ENCODE measurements around the gene NCKAP1. TPM values are rescaled to one million over a fixed set of nuclear protein-coding genes. Genes with fewer than 3 reads are reported as not detected.

The NCKAP1 gene
- total RNA-seq, 1 experiment from 2014 or later, result 112 TPM

DNA sequence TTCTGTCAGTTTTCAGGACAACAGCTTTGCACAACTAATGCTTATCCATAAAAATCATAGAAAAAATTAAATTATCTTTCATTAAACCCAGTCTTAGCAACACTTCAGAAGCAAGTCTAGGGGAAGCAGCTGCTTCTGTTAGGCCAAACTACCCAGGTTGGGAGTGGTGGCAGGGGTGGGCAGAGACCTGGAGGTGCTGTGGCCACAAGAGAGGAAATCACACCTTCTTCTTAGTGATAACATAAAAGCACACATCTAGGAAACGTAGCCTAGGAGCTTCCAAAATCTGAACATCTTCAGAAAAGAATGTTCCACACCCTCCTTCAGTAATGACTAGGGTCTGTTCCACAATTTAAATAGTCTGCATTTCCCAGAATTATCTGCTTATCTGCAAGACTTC, 139.5 kb downstream of the NCKAP1 start:
- TF ChIP-seq, protein P1, sequence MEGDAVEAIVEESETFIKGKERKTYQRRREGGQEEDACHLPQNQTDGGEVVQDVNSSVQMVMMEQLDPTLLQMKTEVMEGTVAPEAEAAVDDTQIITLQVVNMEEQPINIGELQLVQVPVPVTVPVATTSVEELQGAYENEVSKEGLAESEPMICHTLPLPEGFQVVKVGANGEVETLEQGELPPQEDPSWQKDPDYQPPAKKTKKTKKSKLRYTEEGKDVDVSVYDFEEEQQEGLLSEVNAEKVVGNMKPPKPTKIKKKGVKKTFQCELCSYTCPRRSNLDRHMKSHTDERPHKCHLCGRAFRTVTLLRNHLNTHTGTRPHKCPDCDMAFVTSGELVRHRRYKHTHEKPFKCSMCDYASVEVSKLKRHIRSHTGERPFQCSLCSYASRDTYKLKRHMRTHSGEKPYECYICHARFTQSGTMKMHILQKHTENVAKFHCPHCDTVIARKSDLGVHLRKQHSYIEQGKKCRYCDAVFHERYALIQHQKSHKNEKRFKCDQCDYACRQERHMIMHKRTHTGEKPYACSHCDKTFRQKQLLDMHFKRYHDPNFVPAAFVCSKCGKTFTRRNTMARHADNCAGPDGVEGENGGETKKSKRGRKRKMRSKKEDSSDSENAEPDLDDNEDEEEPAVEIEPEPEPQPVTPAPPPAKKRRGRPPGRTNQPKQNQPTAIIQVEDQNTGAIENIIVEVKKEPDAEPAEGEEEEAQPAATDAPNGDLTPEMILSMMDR (conservative IDR thresholded peaks at IDR 0.05), result no peak
- no peaks in the 10 kb centered on the region for H3K23me2 ChIP-seq (ENCODE audit: insufficient read length, low read depth, low read length, poor library complexity, severe bottlenecking)
- H3K14ac ChIP-seq (ENCODE audit: insufficient read depth, low read length), result no peak overlapping the region
- Mint-ChIP-seq H3K27me3 (ENCODE audit: low read depth) (no peaks in the 10 kb centered on the region; the same call in 1 of the 2 replicates), H3K4me1 (no peaks in the 10 kb centered on the region), H3K36me3 (ENCODE audit: insufficient read depth in 1 of 3, low read depth in 3 of 3) (no peaks in the 10 kb centered on the region), H3K4me3 (no peak overlapping the region), H3K9me3 (no peaks in the 10 kb centered on the region; a peak in 1 of 5 replicates), H3K27ac (no peak overlapping the region)
- H2BK5ac ChIP-seq (ENCODE audit: insufficient read length, low read length), result no peak overlapping the region
- DNase-seq, result no peak
- no peaks in the 10 kb centered on the region for H3K79me2 ChIP-seq (ENCODE audit: insufficient read depth, low read length)
- no peak overlapping the region for H2AFZ ChIP-seq (ENCODE audit: low read length)
- H2BK12ac ChIP-seq (ENCODE audit: insufficient read length, low read depth, low read length), result no peak overlapping the region
- H3K23ac ChIP-seq (ENCODE audit: insufficient read length, low read depth, low read length), result no peak overlapping the region
- no peak overlapping the region for H2BK20ac ChIP-seq (ENCODE audit: low read depth, low read length, poor library complexity, severe bottlenecking)
- H3K9ac ChIP-seq (ENCODE audit: extremely low read depth, insufficient read length, low read length), result no peak overlapping the region
- H3K9me3 ChIP-seq (ENCODE audit: control insufficient read depth, low read depth, low read length), result no peaks in the 10 kb centered on the region
- no peak overlapping the region for H3K27ac ChIP-seq (ENCODE audit: insufficient read length, low read depth, low read length)
- no peak overlapping the region for H3K56ac ChIP-seq (ENCODE audit: insufficient read length, low read depth, low read length)
- H3T11ph ChIP-seq (ENCODE audit: low read length), result no peak overlapping the region
- no peak overlapping the region for H2AK5ac ChIP-seq (ENCODE audit: insufficient read length, low read length)
- H3K4ac ChIP-seq (ENCODE audit: low read depth, low read length), result no peak overlapping the region
- H2BK15ac ChIP-seq (ENCODE audit: low read depth, low read length), result no peak overlapping the region
- WGBS (ENCODE audit: extremely low coverage, insufficient read length, low lambda C conversion rate), result no CpG with 5 or more reads among the region's 1 CpG
- H3K79me1 ChIP-seq (ENCODE audit: insufficient read depth, low read depth, low read length, poor library complexity, severe bottlenecking), result no peaks in the 10 kb centered on the region
- H3K4me2 ChIP-seq (ENCODE audit: insufficient read depth, insufficient read length, low read length), result no peak overlapping the region
- no peak overlapping the region for H3K18ac ChIP-seq (ENCODE audit: insufficient read length, low read depth, low read length)
- no peak overlapping the region for H2BK120ac ChIP-seq (ENCODE audit: low read depth, low read length, poor library complexity, severe bottlenecking)
- H4K20me1 ChIP-seq (ENCODE audit: control insufficient read depth, insufficient read depth, insufficient read length), result no peaks in the 10 kb centered on the region
- H4K91ac ChIP-seq (ENCODE audit: insufficient read length, low read depth, low read length), result no peak overlapping the region
- no peaks in the 10 kb centered on the region for H3K27me3 ChIP-seq (ENCODE audit: insufficient read depth, low read length)
- no peaks in the 10 kb centered on the region for H3K4me1 ChIP-seq (ENCODE audit: insufficient read depth, low read length)
- no peak overlapping the region for H4K8ac ChIP-seq (replicated peaks; ENCODE audit: insufficient read length, low read depth, low read length)
- H4K5ac ChIP-seq (ENCODE audit: insufficient read length, low read depth, low read length), result no peak overlapping the region

Data from H9 (cell line).